A549 (cell line): ENCODE measurements around the gene MAU2. TPM values are rescaled to one million over a fixed set of nuclear protein-coding genes. Genes with fewer than 3 reads are reported as not detected.
A peak's percentile ranks its signal among the peaks of the same experiment; 100 is the strongest.

Source experiments
- ATAC-seq, 2 experiments: fragments of 200-7000 bp in 1 of 2; fragments of >200 bp in 1 of 2; cut with Nextera tagmentation in 1 of 2; cut with Tn5 transposase in 1 of 2; 3 replicates each; pipeline versions ENCODE4 v1.8.0 to v1.9.1; 2018 to 2020; ENCODE audit warnings: mild to moderate bottlenecking in 1 of 2, moderate library complexity in 1 of 2
- CTCF ChIA-PET: fragments of 300-600 bp; sonication (Branson Sonifier 250); formaldehyde crosslinking; extraction: SDS; loops from one replicate; lab custom pipeline; 2021; ENCODE audit warnings: antibody characterized with exemption, inconsistent platforms; lab: Yijun Ruan, JAX
- POLR2A ChIA-PET: fragments of 350-600 bp; formaldehyde crosslinking; extraction: SDS; loops from one replicate; lab custom pipeline; 2021; ENCODE audit warnings: antibody characterized with exemption, inconsistent platforms; lab: Yijun Ruan, JAX
- DNase-seq, 2 experiments: peaks; one replicate each; pipeline versions ENCODE4 v3.0.0 to v3.0.0-alpha.2; 2011 to 2016; ENCODE audit warnings: low read depth in 1 of 2, low spot score in 1 of 2
- FAIRE-seq: peaks from 2 replicates; lab custom pipeline; 2011; peaks lifted over from hg19 to GRCh38; lab: Jason Lieb, UNC
- H3K27ac ChIP-seq, 2 experiments: fragments of >200 bp; sonication (Bioruptor Twin); formaldehyde crosslinking; 3 replicates each; pipeline ENCODE4 v1.5.1; 2016 to 2017
- H3K4me1 ChIP-seq: fragments of >200 bp; sonication (Bioruptor Twin); formaldehyde crosslinking; 3 replicates; pipeline ENCODE4 v1.6.1; 2016
- H3K4me2 ChIP-seq: fragments of >200 bp; sonication (Bioruptor Twin); formaldehyde crosslinking; 3 replicates; pipeline ENCODE4 v1.6.1; 2016
- H3K4me3 ChIP-seq: fragments of >200 bp; sonication (Bioruptor Twin); formaldehyde crosslinking; 3 replicates; pipeline ENCODE4 v1.5.1; 2016
- H3K9me3 ChIP-seq: fragments of >200 bp; sonication (Bioruptor Twin); formaldehyde crosslinking; 3 replicates; pipeline ENCODE4 v1.6.1; 2016
- BHLHE40 ChIP-seq: IDR thresholded peaks from 2 replicates; pipeline ENCODE4 v1.6.1; 2012; ENCODE audit warnings: low read depth, low read length, inconsistent platforms
- CBX8 ChIP-seq: fragments of 200-600 bp; sonication (generic); IDR thresholded peaks from 2 replicates; pipeline ENCODE4 v1.6.1; 2016
- CHD2 ChIP-seq: fragments of 150-350 bp; IDR thresholded peaks from 2 replicates; pipeline ENCODE4 v1.6.1; 2014; ENCODE audit warnings: low read length; ENCODE audit not compliant: partially characterized antibody
- CHD4 ChIP-seq: fragments of 200-600 bp; sonication (generic); IDR thresholded peaks from 2 replicates; pipeline ENCODE4 v1.6.1; 2016; ENCODE audit warnings: antibody characterized with exemption, mild to moderate bottlenecking, borderline replicate concordance
- EP300 ChIP-seq, 2 experiments: fragments of >200 bp; sonication (Bioruptor Twin); formaldehyde crosslinking; IDR thresholded peaks; 2 replicates in 1 of 2; 3 replicates in 1 of 2; pipeline ENCODE4 v1.6.1; 2016 to 2017
- ESRRA ChIP-seq: fragments of 150-350 bp; IDR thresholded peaks from 2 replicates; pipeline ENCODE4 v1.6.1; 2014; ENCODE audit warnings: mild to moderate bottlenecking, low read length, borderline replicate concordance
- FOSL2 ChIP-seq, 2 experiments: fragments of 450-650 bp in 1 of 2; fragments of >200 bp in 1 of 2; sonication (Bioruptor Twin) in 1 of 2; formaldehyde crosslinking; IDR thresholded peaks; 2 replicates each; pipeline versions ENCODE4 v1.5.0 to v1.6.1; 2016 to 2020; ENCODE audit warnings: mild to moderate bottlenecking in 1 of 2, moderate library complexity in 1 of 2
- HDAC2 ChIP-seq: fragments of 200-600 bp; sonication (generic); IDR thresholded peaks from 2 replicates; pipeline ENCODE4 v1.6.1; 2016
- HEYL ChIP-seq: fragments of 250-450 bp; sonication (Bioruptor Pico); IDR thresholded peaks from 2 replicates; pipeline ENCODE4 v1.8.0; 2021; ENCODE audit warnings: mild to moderate bottlenecking, moderate library complexity
- JUNB ChIP-seq: fragments of >200 bp; sonication (Bioruptor Twin); formaldehyde crosslinking; IDR thresholded peaks from 2 replicates; pipeline ENCODE4 v1.6.1; 2016
- MAX ChIP-seq: IDR thresholded peaks from 2 replicates; pipeline ENCODE4 v1.6.1; 2012
- MAZ ChIP-seq: fragments of 150-350 bp; IDR thresholded peaks from 2 replicates; pipeline ENCODE4 v1.6.1; 2014; ENCODE audit warnings: antibody characterized with exemption, low read depth, low read length, borderline replicate concordance
- PBX3 ChIP-seq: IDR thresholded peaks from 2 replicates; pipeline ENCODE4 v1.6.1; 2012
- RAD21 ChIP-seq, 2 experiments: fragments of >200 bp in 1 of 2; sonication (Bioruptor Twin) in 1 of 2; formaldehyde crosslinking in 1 of 2; IDR thresholded peaks in 1 of 2; conservative IDR thresholded peaks in 1 of 2; 2 replicates in 1 of 2; 3 replicates in 1 of 2; pipeline ENCODE4 v1.6.1; 2012 to 2018; ENCODE audit warnings: inconsistent platforms in 1 of 2
- RCOR1 ChIP-seq: fragments of 150-350 bp; IDR thresholded peaks from 2 replicates; pipeline ENCODE4 v1.6.1; 2014; ENCODE audit warnings: antibody characterized with exemption, low read length, low read depth
- RNF2 ChIP-seq: fragments of 200-600 bp; sonication (generic); IDR thresholded peaks from 2 replicates; pipeline ENCODE4 v1.6.1; 2016; ENCODE audit warnings: low read depth, mild to moderate bottlenecking, antibody characterized with exemption, moderate library complexity, borderline replicate concordance
- SMC3 ChIP-seq: fragments of >200 bp; sonication (Bioruptor Twin); formaldehyde crosslinking; IDR thresholded peaks from 3 replicates; pipeline ENCODE4 v1.6.1; 2018; ENCODE audit warnings: inconsistent platforms
- SREBF2 ChIP-seq: fragments of 450-650 bp; IDR thresholded peaks from 2 replicates; pipeline ENCODE4 v1.6.1; 2014; ENCODE audit warnings: mild to moderate bottlenecking, moderate library complexity
- TFCP2L1 ChIP-seq: fragments of 250-450 bp; sonication (Bioruptor Pico); IDR thresholded peaks from 2 replicates; pipeline ENCODE4 v1.5.0; 2021; ENCODE audit warnings: mild to moderate bottlenecking
- ZC3H11A ChIP-seq: fragments of 450-650 bp; IDR thresholded peaks from 2 replicates; pipeline ENCODE4 v1.6.1; 2014; ENCODE audit warnings: antibody characterized with exemption, mild to moderate bottlenecking
- ZNF302 ChIP-seq: fragments of 250-450 bp; sonication (Bioruptor Pico); IDR thresholded peaks from 2 replicates; pipeline ENCODE4 v1.9.0; 2021; ENCODE audit warnings: inconsistent platforms, mild to moderate bottlenecking, moderate library complexity
- WGBS: methylation state at CpG from one replicate; pipeline ENCODE4 v1.1.6; 2017; ENCODE audit errors: missing lambda C conversion rate; 5-methylcytosine and 5-hydroxymethylcytosine counted together
- polyA plus RNA-seq, 4 experiments: library from polyadenylated mRNA; depleted of rRNA in 3 of 4; stranded (reverse); fragments of >200 nt; fragmentation: RNase III in 1 of 4; extraction: RNeasy Plus Mini Kit Qiagen cat#74134 plus additional on column Dnase treatment in 1 of 4; gene quantifications; 2 replicates in 3 of 4; 3 replicates in 1 of 4; pipeline ENCODE4 v1.2.3, GENCODE V29; 2011 to 2017
- TF ChIP-seq, protein P1 (sequence below): fragments of 450-650 bp; IDR thresholded peaks from 2 replicates; pipeline ENCODE4 v1.6.1; 2014; ENCODE audit warnings: antibody characterized with exemption
- TF ChIP-seq, protein P2 (sequence below): fragments of >200 bp; sonication (Bioruptor Twin); formaldehyde crosslinking; IDR thresholded peaks from 3 replicates; pipeline ENCODE4 v1.6.1; 2016
- TF ChIP-seq, protein P3 (sequence below): IDR thresholded peaks from 2 replicates; pipeline ENCODE4 v1.6.1; 2012; ENCODE audit warnings: low read depth, borderline replicate concordance

Gene MAU2
- polyA plus RNA-seq, 2 of the 4 experiments (the other 2 are of a cell fraction): 8.5 to 11.5 TPM

GRCh38 chr19:19404879-19405860 is 84.5 kb downstream of the MAU2 start, which contains the start of gene GATAD2A (continued):
- TF ChIP-seq PBX3: no peak

DNA sequence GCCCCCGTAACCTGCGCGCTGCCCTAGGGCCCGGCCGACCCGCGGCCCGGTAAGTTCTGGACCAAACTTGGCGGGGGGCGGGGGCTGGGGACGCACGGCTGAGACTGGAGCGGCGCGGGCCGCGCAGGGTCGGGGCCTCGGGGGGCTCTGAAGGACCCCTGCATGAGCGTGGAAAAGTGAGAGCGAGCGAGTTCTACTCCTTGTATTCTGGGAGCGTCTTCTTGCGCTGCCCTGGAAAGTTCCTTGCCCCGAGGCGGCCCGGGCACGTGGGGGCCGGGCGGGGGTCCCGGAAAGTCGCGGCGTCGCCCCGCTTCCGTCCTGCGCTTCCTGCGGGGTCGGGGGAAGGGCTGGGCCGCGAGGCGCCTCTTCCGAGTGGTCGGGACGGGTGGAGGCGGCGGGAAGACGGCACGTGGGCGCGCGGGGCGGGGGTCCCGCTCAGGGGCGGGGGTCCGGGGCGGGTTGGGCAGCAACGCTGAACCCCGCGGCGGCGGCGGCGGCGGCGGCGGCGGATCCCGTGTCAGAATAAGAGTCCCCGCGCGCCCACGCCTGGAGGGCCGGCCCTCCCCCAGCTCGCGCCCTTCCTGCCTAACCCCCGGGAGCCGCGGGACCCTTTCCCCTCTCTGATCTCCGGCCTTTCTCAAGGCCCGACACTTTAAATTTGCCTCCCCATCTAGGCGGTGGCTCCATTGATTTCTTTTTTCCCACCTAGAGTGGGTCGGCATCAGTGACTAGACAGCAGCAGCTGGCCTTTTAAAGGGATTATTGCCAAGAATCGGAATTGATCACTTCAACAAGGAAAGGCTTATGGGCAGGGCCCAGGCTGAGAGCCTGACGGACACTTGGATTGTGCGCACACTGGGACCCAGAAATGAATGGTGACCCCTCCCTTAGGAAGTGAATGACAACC is 85.6 kb downstream of the MAU2 start:
- ChIA-PET CTCF (interaction anchor here (0.8 to 2.1 kb wide), 9 partner anchors 8 to 238 kb away, joined by 3 to 10 read pairs (median 4); no protein-coding TSS in a partner anchor), POLR2A (interaction anchor here (0.9 to 1.9 kb wide), 8 partner anchors 9 to 110 kb away, joined by 3 to 14 read pairs (median 4); no protein-coding TSS in a partner anchor)
- TF ChIP-seq JUNB (no peak), HDAC2 (no peak), MAX (0 out of 2 replicates have a peak, but pooled peaks have one; percentile 7), RCOR1 (no peak)
- TF ChIP-seq, protein P1, sequence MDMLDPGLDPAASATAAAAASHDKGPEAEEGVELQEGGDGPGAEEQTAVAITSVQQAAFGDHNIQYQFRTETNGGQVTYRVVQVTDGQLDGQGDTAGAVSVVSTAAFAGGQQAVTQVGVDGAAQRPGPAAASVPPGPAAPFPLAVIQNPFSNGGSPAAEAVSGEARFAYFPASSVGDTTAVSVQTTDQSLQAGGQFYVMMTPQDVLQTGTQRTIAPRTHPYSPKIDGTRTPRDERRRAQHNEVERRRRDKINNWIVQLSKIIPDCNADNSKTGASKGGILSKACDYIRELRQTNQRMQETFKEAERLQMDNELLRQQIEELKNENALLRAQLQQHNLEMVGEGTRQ: no peak
- Histone ChIP-seq H3K27ac (peak overlapping the region; percentile 89 to 97), H3K4me3 (peak overlapping the region; percentile 97), H3K4me1 (peaks cover 32% of the 10 kb centered on the region), H3K4me2 (peak overlapping the region; percentile 86), H3K9me3 (no peaks in the 10 kb centered on the region)
- peak; percentile 39 to 44; a peak in 4 of 6 replicates for ATAC-seq
- FAIRE-seq: no peak
- WGBS: 0% methylated on average over 7 of the region's 87 CpGs
- DNase-seq: peak in 1 of 2 experiments; percentile 30

GRCh38 chr19:19406878-19407632 is 86.4 kb downstream of the MAU2 start:
- ChIA-PET POLR2A (no interaction called here), CTCF (interaction anchor here (0.8 to 1.3 kb wide), 6 partner anchors 19 to 237 kb away, joined by 3 to 4 read pairs (median 4); no protein-coding TSS in a partner anchor)
- ATAC-seq: peak; percentile 48 to 70; a peak in 5 of 6 replicates
- Histone ChIP-seq H3K4me1 (peaks cover 32% of the 10 kb centered on the region), H3K4me2 (peak overlapping the region; percentile 86), H3K4me3 (peak overlapping the region; percentile 97), H3K9me3 (no peaks in the 10 kb centered on the region), H3K27ac (peak overlapping the region; percentile 89 to 97)
- 37% methylated on average over 12 of the region's 12 CpGs for WGBS
- DNase-seq: peak in 1 of 2 experiments; percentile 53
- no peak for FAIRE-seq
- TF ChIP-seq CHD4 (no peak), ZC3H11A (no peak), MAZ (no peak), TFCP2L1 (no peak), PBX3 (no peak), RNF2 (no peak), HEYL (no peak), CBX8 (no peak), EP300 (IDR thresholded peaks at IDR 0.05) (no peak), BHLHE40 (no peak), SMC3 (peak; percentile 6; the same call in 1 of the 3 replicates), RAD21 (conservative IDR thresholded peaks at IDR 0.05 in 1 of 2, IDR thresholded peaks at IDR 0.05 in 1 of 2) (peak; percentile 25 to 29; a peak in 1 of 5 replicates), ZNF302 (CRISPR knock-in tag) (no peak), FOSL2 (IDR thresholded peaks at IDR 0.05) (no peak), FOSL2 (CRISPR knock-in tag; IDR thresholded peaks at IDR 0.05) (peak; percentile 15; the same call in 1 of the 2 replicates), CHD2 (no peak), ESRRA (no peak), SREBF2 (no peak), RCOR1 (no peak)
- TF ChIP-seq, protein P2, sequence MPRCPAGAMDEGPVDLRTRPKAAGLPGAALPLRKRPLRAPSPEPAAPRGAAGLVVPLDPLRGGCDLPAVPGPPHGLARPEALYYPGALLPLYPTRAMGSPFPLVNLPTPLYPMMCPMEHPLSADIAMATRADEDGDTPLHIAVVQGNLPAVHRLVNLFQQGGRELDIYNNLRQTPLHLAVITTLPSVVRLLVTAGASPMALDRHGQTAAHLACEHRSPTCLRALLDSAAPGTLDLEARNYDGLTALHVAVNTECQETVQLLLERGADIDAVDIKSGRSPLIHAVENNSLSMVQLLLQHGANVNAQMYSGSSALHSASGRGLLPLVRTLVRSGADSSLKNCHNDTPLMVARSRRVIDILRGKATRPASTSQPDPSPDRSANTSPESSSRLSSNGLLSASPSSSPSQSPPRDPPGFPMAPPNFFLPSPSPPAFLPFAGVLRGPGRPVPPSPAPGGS: no peak
- TF ChIP-seq, protein P3, sequence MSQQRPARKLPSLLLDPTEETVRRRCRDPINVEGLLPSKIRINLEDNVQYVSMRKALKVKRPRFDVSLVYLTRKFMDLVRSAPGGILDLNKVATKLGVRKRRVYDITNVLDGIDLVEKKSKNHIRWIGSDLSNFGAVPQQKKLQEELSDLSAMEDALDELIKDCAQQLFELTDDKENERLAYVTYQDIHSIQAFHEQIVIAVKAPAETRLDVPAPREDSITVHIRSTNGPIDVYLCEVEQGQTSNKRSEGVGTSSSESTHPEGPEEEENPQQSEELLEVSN: no peak
